OCI-LY1 (cell line): Measurements from ENCODE around the gene NSRP1.

Experiments used
- H2AFZ ChIP-seq: fragments of 200-600 bp; sonication (generic), shearing (Covaris generic); 2 replicates; pipeline ENCODE4 v1.6.0; 2014; ENCODE audit warnings: antibody characterized with exemption, mild to moderate bottlenecking, low read length
- H3F3A ChIP-seq: fragments of 200-600 bp; sonication (generic), shearing (Covaris generic); 2 replicates; pipeline ENCODE4 v1.6.0; 2014; ENCODE audit warnings: mild to moderate bottlenecking, antibody characterized with exemption, low read length, moderate library complexity; ENCODE audit not compliant: insufficient read depth
- H3K27ac ChIP-seq: fragments of 200-600 bp; sonication (generic); 2 replicates; pipeline ENCODE4 v1.5.1; 2014; ENCODE audit warnings: low read length, mixed run types, mild to moderate bottlenecking, low read depth; ENCODE audit not compliant: poor library complexity, severe bottlenecking
- H3K27me3 ChIP-seq: fragments of 200-600 bp; sonication (generic); 2 replicates; pipeline ENCODE4 v1.6.0; 2014; ENCODE audit warnings: antibody characterized with exemption, mild to moderate bottlenecking, low read length, moderate library complexity; ENCODE audit not compliant: insufficient read depth
- H3K36me3 ChIP-seq: fragments of 200-600 bp; sonication (generic); 2 replicates; pipeline ENCODE4 v1.6.1; 2014; ENCODE audit warnings: mild to moderate bottlenecking, antibody characterized with exemption, low read length, moderate library complexity, mixed read lengths; ENCODE audit not compliant: insufficient read depth
- H3K4me1 ChIP-seq: fragments of 200-600 bp; sonication (generic); 2 replicates; pipeline ENCODE4 v1.5.1; 2014; ENCODE audit warnings: mild to moderate bottlenecking, low read length, moderate library complexity; ENCODE audit not compliant: insufficient read depth, severe bottlenecking
- H3K4me2 ChIP-seq: fragments of 200-600 bp; sonication (generic), shearing (Covaris generic); 2 replicates; pipeline ENCODE4 v1.6.1; 2014; ENCODE audit warnings: low read length
- H3K4me3 ChIP-seq: fragments of 200-600 bp; sonication (generic); 2 replicates; pipeline ENCODE4 v1.5.1; 2014; ENCODE audit warnings: low read length, low read depth, mild to moderate bottlenecking, mixed read lengths; ENCODE audit not compliant: poor library complexity, severe bottlenecking
- H3K79me2 ChIP-seq: fragments of 200-600 bp; shearing (Covaris generic); 2 replicates; pipeline ENCODE4 v1.6.1; 2016; ENCODE audit warnings: mixed run types, low read length, mixed read lengths; ENCODE audit not compliant: insufficient read depth
- H3K9ac ChIP-seq: fragments of 200-600 bp; sonication (generic), shearing (Covaris generic); 2 replicates; pipeline ENCODE4 v1.6.1; 2014; ENCODE audit warnings: mild to moderate bottlenecking, low read length, mixed read lengths
- H3K9me2 ChIP-seq: fragments of 200-600 bp; sonication (generic), shearing (Covaris generic); 2 replicates; pipeline ENCODE4 v1.6.1; 2014; ENCODE audit warnings: low read depth, mild to moderate bottlenecking, low read length, mixed read lengths
- H3K9me3 ChIP-seq: fragments of 200-600 bp; shearing (Covaris generic); 2 replicates; pipeline ENCODE4 v1.6.1; 2014; ENCODE audit warnings: low read length, mixed read lengths
- H4K20me1 ChIP-seq: fragments of 200-600 bp; sonication (generic), shearing (Covaris generic); 2 replicates; pipeline ENCODE4 v1.6.0; 2016; ENCODE audit warnings: mild to moderate bottlenecking, low read length; ENCODE audit not compliant: insufficient read depth
- EZH2 ChIP-seq: fragments of 200-600 bp; sonication (generic), shearing (Covaris generic); IDR thresholded peaks from 2 replicates; pipeline ENCODE4 v1.8.0; 2017; ENCODE audit warnings: borderline replicate concordance, mixed run types, mild to moderate bottlenecking, antibody characterized with exemption, low read length, moderate library complexity, mixed read lengths
- TF ChIP-seq, protein P1 (sequence below): fragments of 200-600 bp; sonication (generic), shearing (Covaris generic); IDR thresholded peaks from 2 replicates; pipeline ENCODE4 v1.5.1; 2017; ENCODE audit warnings: mild to moderate bottlenecking, antibody characterized with exemption, low read length, moderate library complexity, mixed read lengths

NSRP1 gene

DNA sequence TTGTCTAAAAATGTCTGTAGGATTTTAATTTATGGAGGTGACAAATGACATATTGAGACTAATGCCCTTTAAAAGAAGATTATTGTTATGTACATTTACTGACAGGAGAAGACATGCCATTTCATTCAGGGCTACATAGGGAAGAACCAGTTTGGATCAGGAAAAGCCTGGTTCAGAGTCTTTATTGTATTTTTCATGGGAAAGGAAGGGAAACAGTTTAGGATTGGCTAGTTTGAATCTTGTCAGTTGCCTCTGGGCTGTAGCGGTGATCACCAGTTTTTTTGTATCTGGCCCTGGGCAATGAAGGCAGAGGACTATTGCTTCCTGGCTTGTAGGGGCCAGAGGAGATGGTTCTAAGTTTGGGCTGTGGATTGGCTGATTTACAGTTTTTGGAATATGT, 31.8 kb downstream of the NSRP1 start:
- Histone ChIP-seq H3K36me3 (peaks cover 24% of the 10 kb centered on the region), H2AFZ (no peak overlapping the region), H3K9me3 (no peaks in the 10 kb centered on the region), H3K79me2 (peaks cover 30% of the 10 kb centered on the region), H3K27ac (no peak overlapping the region), H3K4me1 (no peaks in the 10 kb centered on the region), H4K20me1 (no peaks in the 10 kb centered on the region), H3K27me3 (no peaks in the 10 kb centered on the region), H3K9ac (no peak overlapping the region), H3K4me3 (no peak overlapping the region), H3F3A (no peaks in the 10 kb centered on the region), H3K4me2 (no peak overlapping the region), H3K9me2 (no peaks in the 10 kb centered on the region)
- TF ChIP-seq, protein P1, sequence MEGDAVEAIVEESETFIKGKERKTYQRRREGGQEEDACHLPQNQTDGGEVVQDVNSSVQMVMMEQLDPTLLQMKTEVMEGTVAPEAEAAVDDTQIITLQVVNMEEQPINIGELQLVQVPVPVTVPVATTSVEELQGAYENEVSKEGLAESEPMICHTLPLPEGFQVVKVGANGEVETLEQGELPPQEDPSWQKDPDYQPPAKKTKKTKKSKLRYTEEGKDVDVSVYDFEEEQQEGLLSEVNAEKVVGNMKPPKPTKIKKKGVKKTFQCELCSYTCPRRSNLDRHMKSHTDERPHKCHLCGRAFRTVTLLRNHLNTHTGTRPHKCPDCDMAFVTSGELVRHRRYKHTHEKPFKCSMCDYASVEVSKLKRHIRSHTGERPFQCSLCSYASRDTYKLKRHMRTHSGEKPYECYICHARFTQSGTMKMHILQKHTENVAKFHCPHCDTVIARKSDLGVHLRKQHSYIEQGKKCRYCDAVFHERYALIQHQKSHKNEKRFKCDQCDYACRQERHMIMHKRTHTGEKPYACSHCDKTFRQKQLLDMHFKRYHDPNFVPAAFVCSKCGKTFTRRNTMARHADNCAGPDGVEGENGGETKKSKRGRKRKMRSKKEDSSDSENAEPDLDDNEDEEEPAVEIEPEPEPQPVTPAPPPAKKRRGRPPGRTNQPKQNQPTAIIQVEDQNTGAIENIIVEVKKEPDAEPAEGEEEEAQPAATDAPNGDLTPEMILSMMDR = no peak
- no peak for TF ChIP-seq EZH2

DNA sequence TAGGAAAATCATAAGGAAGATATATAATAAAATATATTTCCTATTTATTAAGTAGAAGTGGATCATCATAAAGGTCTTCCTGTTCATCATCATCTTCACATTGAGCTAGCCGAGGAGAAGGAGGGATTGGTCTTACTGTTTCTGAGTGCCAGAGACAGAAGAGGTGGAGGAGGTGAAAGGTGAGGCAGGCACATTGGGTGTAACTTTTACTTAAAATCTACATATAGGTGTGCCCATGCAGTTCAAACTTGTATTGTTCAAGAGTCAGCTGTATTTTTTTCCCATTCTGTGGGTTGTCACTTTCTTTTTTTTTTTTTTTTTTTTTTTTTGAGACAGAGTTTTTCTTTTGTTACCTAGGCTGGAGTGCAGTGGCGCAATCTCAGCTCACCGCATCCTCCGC, 34.9 kb downstream of the NSRP1 start:
- Histone ChIP-seq H3F3A (no peaks in the 10 kb centered on the region), H3K79me2 (peaks cover 29% of the 10 kb centered on the region), H2AFZ (no peak overlapping the region), H4K20me1 (no peaks in the 10 kb centered on the region), H3K36me3 (peaks cover 36% of the 10 kb centered on the region), H3K4me3 (no peak overlapping the region), H3K27me3 (no peaks in the 10 kb centered on the region), H3K27ac (no peak overlapping the region), H3K9ac (no peak overlapping the region), H3K4me1 (no peaks in the 10 kb centered on the region), H3K9me3 (no peaks in the 10 kb centered on the region), H3K9me2 (no peaks in the 10 kb centered on the region), H3K4me2 (no peak overlapping the region)
- TF ChIP-seq, protein P1 = no peak
- no peak for TF ChIP-seq EZH2

DNA sequence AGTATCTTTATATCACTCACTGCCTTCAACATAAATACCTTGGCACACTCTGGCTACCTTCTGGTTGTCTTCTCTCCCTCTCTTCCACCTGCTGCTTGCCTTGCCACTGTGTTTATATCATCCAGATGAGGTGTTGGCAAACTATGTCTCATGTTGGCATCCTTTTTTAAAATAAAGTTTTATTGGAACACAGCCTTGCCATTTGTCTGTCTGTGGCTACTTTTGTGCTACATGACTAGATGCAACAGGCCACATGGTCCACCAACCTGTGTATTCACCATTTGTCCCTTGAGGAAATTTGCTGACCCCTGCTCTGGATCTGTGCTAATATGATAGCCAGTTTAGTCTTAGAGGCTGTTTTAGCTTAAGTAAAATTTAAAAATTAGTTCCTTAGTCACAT, 36.8 kb downstream of the NSRP1 start:
- Histone ChIP-seq H3K36me3 (peaks cover 55% of the 10 kb centered on the region), H3K27ac (no peak overlapping the region), H3F3A (no peaks in the 10 kb centered on the region), H3K9ac (no peak overlapping the region), H2AFZ (no peak overlapping the region), H3K27me3 (no peaks in the 10 kb centered on the region), H3K4me3 (no peak overlapping the region), H4K20me1 (no peaks in the 10 kb centered on the region), H3K9me3 (0 out of 2 replicates have a peak, but pooled peaks cover under 1% of the 10 kb centered on the region), H3K9me2 (no peaks in the 10 kb centered on the region), H3K4me1 (no peaks in the 10 kb centered on the region), H3K79me2 (peaks cover 40% of the 10 kb centered on the region), H3K4me2 (no peak overlapping the region)
- no peak for TF ChIP-seq EZH2
- TF ChIP-seq, protein P1 = no peak
